ENCODE measurements around the gene ZBED1.

DNA sequence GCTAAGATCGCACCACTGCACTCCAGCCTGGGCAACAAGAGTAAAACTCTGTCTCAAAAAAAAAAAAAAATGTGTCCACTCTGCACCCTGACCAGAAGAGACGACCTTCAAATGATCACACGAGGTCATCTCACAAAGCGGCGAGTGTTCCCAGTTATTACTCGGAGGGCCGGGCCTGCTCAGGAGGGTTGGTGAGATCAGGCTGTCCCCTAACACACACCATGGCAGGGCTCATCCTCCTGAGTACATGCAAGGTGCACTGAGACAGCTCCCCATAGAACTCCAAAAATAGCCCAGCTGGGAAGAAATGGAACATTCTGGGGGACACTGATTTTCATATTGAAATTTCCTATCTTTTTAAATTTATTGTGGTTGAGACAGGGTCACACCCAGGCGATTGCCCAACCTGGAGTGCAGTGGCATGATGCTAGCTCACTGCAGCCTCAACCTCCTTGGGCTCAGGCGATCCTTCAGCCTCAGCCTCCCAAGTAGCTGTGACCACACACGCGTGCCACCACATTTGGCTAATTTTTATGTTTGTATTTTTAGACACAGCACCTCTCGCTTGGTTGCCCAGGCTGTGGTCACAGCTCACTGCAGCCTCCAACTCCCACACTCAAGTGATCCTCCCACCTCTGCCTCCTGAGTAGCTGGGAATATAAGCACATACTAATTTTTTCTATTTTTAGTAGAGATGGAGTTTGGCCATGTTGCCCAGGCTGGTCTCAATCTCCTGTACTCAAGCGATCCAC lies 51.5 kb downstream of the ZBED1 start:
- no peak for TF ChIP-seq POLR2AphosphoS5 (IDR thresholded peaks at IDR 0.05; ENCODE audit: low read depth, low read length)
- no peak for TF ChIP-seq POLR2A (IDR thresholded peaks at IDR 0.05; ENCODE audit: low read depth, low read length)
- no peak for TF ChIP-seq TAF1 (IDR thresholded peaks at IDR 0.05; ENCODE audit: low read depth, low read length)
- TF ChIP-seq POU2F2 (IDR thresholded peaks at IDR 0.05; ENCODE audit: low read depth, low read length): no peak
- no peak for TF ChIP-seq SPI1 (IDR thresholded peaks at IDR 0.05; ENCODE audit: low read depth, low read length)
